CD4-positive, alpha-beta memory T cell (primary cell): Measurements from ENCODE around the gene ELOA2. TPM values are rescaled to one million over a fixed set of nuclear protein-coding genes. Genes with fewer than 3 reads are reported as not detected.
"Not testable (repeated sequence)": the region's sequence is repeated elsewhere in the genome, so short reads cannot be mapped to it uniquely, and the experiment has no call there.

ENCODE experiments used
- CTCF ChIA-PET: fragments of 350-600 bp; sonication (Branson Sonifier 250); formaldehyde crosslinking; loops from one replicate; lab custom pipeline; 2021; ENCODE audit warnings: inconsistent platforms; ENCODE audit not compliant: partially characterized antibody; lab: Charles Lee
- POLR2A ChIA-PET: fragments of 350-600 bp; sonication (Branson Sonifier 250); formaldehyde crosslinking; loops from one replicate; lab custom pipeline; 2021; ENCODE audit not compliant: partially characterized antibody; lab: Charles Lee
- DNase-seq, 5 donors: peaks; one replicate each; pipeline versions ENCODE4 v3.0.0 to v3.0.0-alpha.2; 2020 to 2022; ENCODE audit warnings: mixed read lengths in 1 of 5
- H3K27ac ChIP-seq: one replicate; pipeline ENCODE4 v1.7.0; 2013; ENCODE audit warnings: low read depth, low read length
- H3K27me3 ChIP-seq: 2 replicates; pipeline ENCODE4 v1.7.0; 2013; ENCODE audit warnings: mild to moderate bottlenecking, low read length, moderate library complexity; ENCODE audit not compliant: insufficient read depth
- H3K36me3 ChIP-seq: 2 replicates; pipeline ENCODE4 v1.7.0; 2013; ENCODE audit warnings: mild to moderate bottlenecking, low read length, moderate library complexity; ENCODE audit not compliant: insufficient read depth
- H3K4me1 ChIP-seq: 2 replicates; pipeline ENCODE4 v1.7.0; 2013; ENCODE audit warnings: mild to moderate bottlenecking, low read length, moderate library complexity; ENCODE audit not compliant: insufficient read depth
- H3K4me3 ChIP-seq, 2 donors: one replicate each; pipeline ENCODE4 v1.7.0; 2013; ENCODE audit warnings: low read length in 2 of 2, mild to moderate bottlenecking in 1 of 2
- H3K9me3 ChIP-seq, 2 donors: one replicate each; pipeline ENCODE4 v1.7.0; 2013; ENCODE audit warnings: low read length in 2 of 2, control low read depth in 1 of 2; ENCODE audit not compliant: control insufficient read depth in 1 of 2
- H3K27ac Mint-ChIP-seq, 7 donors: one replicate each; pipeline ENCODE4 v1.8.0; 2020 to 2021; ENCODE audit warnings: mixed read lengths in 7 of 7, mild to moderate bottlenecking in 6 of 7, inconsistent platforms in 3 of 7, moderate library complexity in 3 of 7
- H3K27me3 Mint-ChIP-seq, 2 donors: one replicate each; pipeline ENCODE4 v1.8.0; 2020 to 2021; ENCODE audit warnings: mixed read lengths in 2 of 2
- H3K36me3 Mint-ChIP-seq, 2 donors: one replicate each; pipeline ENCODE4 v1.8.0; 2020 to 2021; ENCODE audit warnings: mixed read lengths in 2 of 2, inconsistent platforms in 1 of 2, mild to moderate bottlenecking in 1 of 2
- H3K4me1 Mint-ChIP-seq, 4 donors: one replicate each; pipeline ENCODE4 v1.8.0; 2020 to 2021; ENCODE audit warnings: mixed read lengths in 4 of 4, mild to moderate bottlenecking in 1 of 4
- H3K4me3 Mint-ChIP-seq, 8 donors: one replicate each; pipeline ENCODE4 v1.8.0; 2020 to 2021; ENCODE audit warnings: mixed read lengths in 8 of 8, mild to moderate bottlenecking in 7 of 8, moderate library complexity in 6 of 8, inconsistent platforms in 3 of 8
- H3K9me3 Mint-ChIP-seq, 8 donors: one replicate each; pipeline ENCODE4 v1.8.0; 2020 to 2021; ENCODE audit warnings: mixed read lengths in 8 of 8, mild to moderate bottlenecking in 5 of 8, inconsistent platforms in 3 of 8, moderate library complexity in 1 of 8
- intact Hi-C: fragments of 100-400 bp; cut with micrococcal nuclease; formaldehyde crosslinking; loops from one replicate; pipeline ENCODE4 v1.15.1; 2023
- polyA plus RNA-seq, 2 donors: library from polyadenylated mRNA; unstranded; fragments of 300-500 nt; fragmentation: Illumina TruSeq; gene quantifications; one replicate each; pipeline ENCODE4 v1.2.3, GENCODE V29; 2021
- total RNA-seq, 2 experiments: library from RNA; stranded (reverse); gene quantifications; one replicate each; pipeline ENCODE4 v1.2.3, GENCODE V29; 2021

Gene ELOA2
- total and polyA plus RNA-seq, 4 experiments from 2014 or later, result not detected

- H3K27me3 Mint-ChIP-seq, CTCF ChIA-PET, H3K36me3 Mint-ChIP-seq, POLR2A ChIA-PET, intact Hi-C loops, DNase-seq, H3K4me1 Mint-ChIP-seq, H3K4me3 Mint-ChIP-seq, H3K27ac ChIP-seq, H3K27me3 ChIP-seq, H3K27ac Mint-ChIP-seq, H3K4me1 ChIP-seq, H3K4me3 ChIP-seq, H3K9me3 ChIP-seq, H3K36me3 ChIP-seq, H3K9me3 Mint-ChIP-seq: not testable (repeated sequence)
Measured at GRCh38 chr18:47022821-47023220, 12.6 kb downstream of the ELOA2 start.

- H3K4me1 Mint-ChIP-seq, DNase-seq, POLR2A ChIA-PET, H3K36me3 Mint-ChIP-seq, H3K27me3 Mint-ChIP-seq, H3K27ac ChIP-seq, H3K4me1 ChIP-seq, H3K27me3 ChIP-seq, H3K9me3 ChIP-seq, H3K9me3 Mint-ChIP-seq, H3K27ac Mint-ChIP-seq, H3K4me3 ChIP-seq, CTCF ChIA-PET, intact Hi-C loops, H3K4me3 Mint-ChIP-seq, H3K36me3 ChIP-seq: not testable (repeated sequence)
Measured at GRCh38 chr18:47020757-47021156, 14.7 kb downstream of the ELOA2 start.

- H3K9me3 Mint-ChIP-seq, H3K4me1 Mint-ChIP-seq: not testable (repeated sequence)
Measured at GRCh38 chr18:47019870-47020269, 15.6 kb downstream of the ELOA2 start.

More at GRCh38 chr18:47019870-47020269, 15.6 kb downstream of the ELOA2 start:
- H3K27me3 ChIP-seq, H3K27me3 Mint-ChIP-seq, H3K4me3 Mint-ChIP-seq, POLR2A ChIA-PET, intact Hi-C loops, DNase-seq, H3K27ac ChIP-seq, H3K36me3 ChIP-seq, H3K36me3 Mint-ChIP-seq, H3K9me3 ChIP-seq, CTCF ChIA-PET, H3K27ac Mint-ChIP-seq, H3K4me3 ChIP-seq, H3K4me1 ChIP-seq: not testable (repeated sequence)

Other genes with a start within 250 kb of the ELOA2 start
- 10 to 100 TPM; 36.2 to 38.3 TPM for gene PIAS2, start 118.1 kb downstream of the ELOA2 start, total RNA-seq
- 10 to 100 TPM; 18.6 to 20.3 TPM for gene PIAS2, start 118.1 kb downstream of the ELOA2 start, polyA plus RNA-seq
- gene KATNAL2, start 118.0 kb downstream of the ELOA2 start, total RNA-seq, result 1 to 10 TPM in 1 of 2 experiments, under 1 TPM in 1; 0.94 to 2.1 TPM
- not detected for gene KATNAL2, start 118.0 kb downstream of the ELOA2 start, polyA plus RNA-seq
- gene HDHD2, start 114.9 kb upstream of the ELOA2 start, total RNA-seq, result 10 to 100 TPM; 34.2 to 36.5 TPM
- 10 to 100 TPM; 40.5 to 62.6 TPM for gene HDHD2, start 114.9 kb upstream of the ELOA2 start, polyA plus RNA-seq
- gene IER3IP1, start 140.7 kb upstream of the ELOA2 start, total RNA-seq, result 1 to 10 TPM; 7.8 to 9.0 TPM
- 10 to 100 TPM; 17.3 to 30.9 TPM for gene IER3IP1, start 140.7 kb upstream of the ELOA2 start, polyA plus RNA-seq
- not detected for gene SKOR2, start 216.0 kb upstream of the ELOA2 start, total RNA-seq
- gene SKOR2, start 216.0 kb upstream of the ELOA2 start, polyA plus RNA-seq, result not detected